ENCODE measurements around the gene CCND2. TPM values are rescaled to one million over a fixed set of nuclear protein-coding genes. Genes with fewer than 3 reads are reported as not detected.
A peak's percentile ranks its signal among the peaks of the same experiment; 100 is the strongest.

The CCND2 gene
- total RNA-seq, result 100 to 1,000 TPM; 213 to 428 (median 264) TPM
- 10 to 100 TPM; 28.4 to 53.9 (median 47.4) TPM for polyA plus RNA-seq
- long read RNA-seq, donor 1, full-length matches to known transcripts, result 27 of 41 reads
- long read RNA-seq, donor 1, partial matches to known transcripts, result 14 of 41 reads
- long read RNA-seq, donor 1, other reads (novel, unspliced or antisense), result 0 of 41 reads
- long read RNA-seq, donor 2, full-length matches to known transcripts, result 31 of 185 reads
- long read RNA-seq, donor 2, partial matches to known transcripts, result 154 of 185 reads
- long read RNA-seq, donor 2, other reads (novel, unspliced or antisense), result 0 of 185 reads
- long read RNA-seq, donor 3, full-length matches to known transcripts, result 16 of 29 reads
- long read RNA-seq, donor 3, partial matches to known transcripts, result 13 of 29 reads
- long read RNA-seq, donor 3, other reads (novel, unspliced or antisense), result 0 of 29 reads
- long read RNA-seq, donor 4, full-length matches to known transcripts, result 19 of 44 reads
- long read RNA-seq, donor 4, partial matches to known transcripts, result 2 of 44 reads
- long read RNA-seq, donor 4, other reads (novel, unspliced or antisense), result 23 of 44 reads
- long read RNA-seq, donor 5, full-length matches to known transcripts, result 72 of 128 reads
- long read RNA-seq, donor 5, partial matches to known transcripts, result 53 of 128 reads
- long read RNA-seq, donor 5, other reads (novel, unspliced or antisense), result 3 of 128 reads
- long read RNA-seq, donor 6, full-length matches to known transcripts, result 15 of 46 reads
- long read RNA-seq, donor 6, partial matches to known transcripts, result 2 of 46 reads
- long read RNA-seq, donor 6, other reads (novel, unspliced or antisense), result 29 of 46 reads
- long read RNA-seq, donor 7, full-length matches to known transcripts, result 22 of 28 reads
- long read RNA-seq, donor 7, partial matches to known transcripts, result 6 of 28 reads
- long read RNA-seq, donor 7, other reads (novel, unspliced or antisense), result 0 of 28 reads
- long read RNA-seq, donor 8, full-length matches to known transcripts, result 27 of 53 reads
- long read RNA-seq, donor 8, partial matches to known transcripts, result 26 of 53 reads
- long read RNA-seq, donor 8, other reads (novel, unspliced or antisense), result 0 of 53 reads
- long read RNA-seq, donor 9, full-length matches to known transcripts, result 10 of 155 reads
- long read RNA-seq, donor 9, partial matches to known transcripts, result 145 of 155 reads
- long read RNA-seq, donor 9, other reads (novel, unspliced or antisense), result 0 of 155 reads
- long read RNA-seq, donor 10, full-length matches to known transcripts, result 8 of 20 reads
- long read RNA-seq, donor 10, partial matches to known transcripts, result 12 of 20 reads
- long read RNA-seq, donor 10, other reads (novel, unspliced or antisense), result 0 of 20 reads

DNA sequence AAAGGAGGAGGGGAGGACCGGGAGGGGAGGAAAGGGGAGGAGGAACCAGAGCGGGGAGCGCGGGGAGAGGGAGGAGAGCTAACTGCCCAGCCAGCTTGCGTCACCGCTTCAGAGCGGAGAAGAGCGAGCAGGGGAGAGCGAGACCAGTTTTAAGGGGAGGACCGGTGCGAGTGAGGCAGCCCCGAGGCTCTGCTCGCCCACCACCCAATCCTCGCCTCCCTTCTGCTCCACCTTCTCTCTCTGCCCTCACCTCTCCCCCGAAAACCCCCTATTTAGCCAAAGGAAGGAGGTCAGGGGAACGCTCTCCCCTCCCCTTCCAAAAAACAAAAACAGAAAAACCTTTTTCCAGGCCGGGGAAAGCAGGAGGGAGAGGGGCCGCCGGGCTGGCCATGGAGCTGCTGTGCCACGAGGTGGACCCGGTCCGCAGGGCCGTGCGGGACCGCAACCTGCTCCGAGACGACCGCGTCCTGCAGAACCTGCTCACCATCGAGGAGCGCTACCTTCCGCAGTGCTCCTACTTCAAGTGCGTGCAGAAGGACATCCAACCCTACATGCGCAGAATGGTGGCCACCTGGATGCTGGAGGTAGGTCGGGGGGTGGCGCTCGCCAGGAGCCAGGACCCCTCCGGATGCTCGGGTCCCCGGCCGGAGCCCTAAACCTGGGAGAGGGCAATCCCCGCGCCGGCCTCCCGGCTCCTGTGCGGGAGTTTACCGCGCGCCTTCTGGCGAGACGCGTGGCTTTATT, at the start of gene CCND2:
TSS of gene CCND2 (plus strand) at position 111 of the 744 bp plus-strand sequence. CDS start at position 390, 279 bp downstream.
- intact Hi-C loops (cut with DNase I), result loop anchor here in 1 of 2 donors (10.0 kb wide), 2 partner anchors 239 to 279 kb away; no protein-coding TSS in a partner anchor
- Histone ChIP-seq H3K4me3 (peak within 1 kb of the TSS; percentile 84 to 96 (median 84)), H3K27ac (peak within 1 kb of the TSS; percentile 83 to 95 (median 90)), H3K4me1 (replicated peaks in 1 of 2) (peaks cover 40 to 55% of the 10 kb centered on the region in 2 donors), H3K9me3 (replicated peaks in 1 of 3) (no peaks in the 10 kb centered on the region), H3K27me3 (peaks cover 10% of the 10 kb centered on the region), H3K36me3 (replicated peaks in 1 of 2) (peaks cover 0 to 23% of the 10 kb centered on the region in 2 donors)
- peak; percentile 96 to 100 for TF ChIP-seq POLR2A (IDR thresholded peaks at IDR 0.05)
- TF ChIP-seq, protein P1, sequence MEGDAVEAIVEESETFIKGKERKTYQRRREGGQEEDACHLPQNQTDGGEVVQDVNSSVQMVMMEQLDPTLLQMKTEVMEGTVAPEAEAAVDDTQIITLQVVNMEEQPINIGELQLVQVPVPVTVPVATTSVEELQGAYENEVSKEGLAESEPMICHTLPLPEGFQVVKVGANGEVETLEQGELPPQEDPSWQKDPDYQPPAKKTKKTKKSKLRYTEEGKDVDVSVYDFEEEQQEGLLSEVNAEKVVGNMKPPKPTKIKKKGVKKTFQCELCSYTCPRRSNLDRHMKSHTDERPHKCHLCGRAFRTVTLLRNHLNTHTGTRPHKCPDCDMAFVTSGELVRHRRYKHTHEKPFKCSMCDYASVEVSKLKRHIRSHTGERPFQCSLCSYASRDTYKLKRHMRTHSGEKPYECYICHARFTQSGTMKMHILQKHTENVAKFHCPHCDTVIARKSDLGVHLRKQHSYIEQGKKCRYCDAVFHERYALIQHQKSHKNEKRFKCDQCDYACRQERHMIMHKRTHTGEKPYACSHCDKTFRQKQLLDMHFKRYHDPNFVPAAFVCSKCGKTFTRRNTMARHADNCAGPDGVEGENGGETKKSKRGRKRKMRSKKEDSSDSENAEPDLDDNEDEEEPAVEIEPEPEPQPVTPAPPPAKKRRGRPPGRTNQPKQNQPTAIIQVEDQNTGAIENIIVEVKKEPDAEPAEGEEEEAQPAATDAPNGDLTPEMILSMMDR (IDR thresholded peaks at IDR 0.05), result no peak
- peak; percentile 93 to 97 (median 95) for DNase-seq
- 0 to 2% (median 0%) methylated on average over 28 to 52 of the region's 52 CpGs for WGBS, 4 donors

DNA sequence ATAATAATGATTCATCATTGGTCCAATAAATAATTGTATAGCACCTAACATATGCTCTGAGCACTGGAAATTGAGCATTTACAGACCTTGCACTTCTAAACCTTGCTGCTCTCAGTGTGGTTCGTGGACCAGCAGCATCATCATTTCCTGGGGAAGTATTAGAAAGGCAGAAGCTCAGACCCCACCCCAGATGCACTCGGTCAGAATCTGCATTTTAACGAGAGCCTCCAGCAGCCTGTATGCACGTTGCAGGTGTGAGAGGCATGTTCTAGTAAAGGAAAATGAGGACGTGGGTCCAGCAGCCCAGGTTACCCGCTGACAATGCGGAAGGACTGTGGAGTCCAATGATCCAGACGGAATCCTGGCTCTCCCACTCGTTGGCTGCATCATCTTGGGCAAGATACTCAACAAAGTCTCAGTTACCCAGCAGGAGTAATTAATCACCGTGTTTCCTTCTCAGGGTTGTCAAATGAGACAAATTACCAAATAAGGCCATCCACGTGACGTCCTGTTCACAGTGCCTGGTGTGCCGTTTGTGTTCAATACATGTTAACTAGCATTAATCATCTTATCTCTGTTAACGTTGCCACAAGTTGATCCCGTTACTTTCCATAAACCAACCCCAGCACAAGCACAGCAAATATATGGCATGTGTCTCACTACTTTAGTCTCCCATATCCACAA, 49.2 kb upstream of the CCND2 start:
- WGBS, 4 donors, result 59 to 69% (median 62%) methylated on average over 14 to 15 of the region's 15 CpGs
- H3K27ac ChIP-seq, result no peak overlapping the region
- H3K9me3 ChIP-seq (replicated peaks in 1 of 3), result no peaks in the 10 kb centered on the region
- DNase-seq, result peak in 1 of 7 donors; percentile 37
- H3K4me1 ChIP-seq (replicated peaks in 1 of 2), result no peaks in the 10 kb centered on the region
- TF ChIP-seq POLR2A (IDR thresholded peaks at IDR 0.05), result no peak
- TF ChIP-seq, protein P1 (IDR thresholded peaks at IDR 0.05), result no peak
- intact Hi-C loops (cut with DNase I), result no loop called here
- H3K4me3 ChIP-seq, result no peak overlapping the region
- peaks cover 8% of the 10 kb centered on the region for H3K27me3 ChIP-seq
- H3K36me3 ChIP-seq (replicated peaks in 1 of 2), result no peaks in the 10 kb centered on the region

DNA sequence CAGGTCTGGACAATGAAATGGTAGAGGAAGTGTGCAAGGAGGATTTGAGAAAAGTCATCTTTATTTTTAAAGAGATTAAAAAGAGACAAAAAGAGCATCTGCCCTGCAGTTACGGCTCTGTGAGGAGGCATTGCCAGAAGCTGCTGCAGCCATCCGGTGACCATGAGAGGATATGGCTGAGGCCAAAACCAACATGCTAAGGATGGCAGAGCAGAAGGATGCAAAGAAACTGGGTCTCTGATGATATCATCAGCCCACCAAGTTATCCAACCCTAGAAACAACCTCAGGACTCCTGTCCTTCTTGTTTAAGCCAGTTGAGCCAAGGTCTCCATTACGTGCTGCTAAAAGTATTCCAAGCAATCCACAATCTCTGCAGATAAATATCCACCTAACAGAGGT, 48.0 kb upstream of the CCND2 start:
- intact Hi-C loops (cut with DNase I), result no loop called here
- peak in 1 of 7 donors; percentile 1 for DNase-seq
- no peak overlapping the region for H3K27ac ChIP-seq
- TF ChIP-seq, protein P1 (IDR thresholded peaks at IDR 0.05), result no peak
- no peak for TF ChIP-seq POLR2A (IDR thresholded peaks at IDR 0.05)
- H3K4me1 ChIP-seq (replicated peaks in 1 of 2), result no peaks in the 10 kb centered on the region
- 77 to 85% (median 81%) methylated on average over 3 of the region's 3 CpGs for WGBS, 4 donors
- peaks cover 8% of the 10 kb centered on the region for H3K27me3 ChIP-seq
- no peaks in the 10 kb centered on the region for H3K36me3 ChIP-seq (replicated peaks in 1 of 2)
- no peaks in the 10 kb centered on the region for H3K9me3 ChIP-seq (replicated peaks in 1 of 3)
- H3K4me3 ChIP-seq, result no peak overlapping the region
